Measurements from ENCODE around the gene GRHPR. TPM values are rescaled to one million over a fixed set of nuclear protein-coding genes. Genes with fewer than 3 reads are reported as not detected.

Gene GRHPR
- polyA plus RNA-seq, 1 experiment: 96.1 TPM

DNA sequence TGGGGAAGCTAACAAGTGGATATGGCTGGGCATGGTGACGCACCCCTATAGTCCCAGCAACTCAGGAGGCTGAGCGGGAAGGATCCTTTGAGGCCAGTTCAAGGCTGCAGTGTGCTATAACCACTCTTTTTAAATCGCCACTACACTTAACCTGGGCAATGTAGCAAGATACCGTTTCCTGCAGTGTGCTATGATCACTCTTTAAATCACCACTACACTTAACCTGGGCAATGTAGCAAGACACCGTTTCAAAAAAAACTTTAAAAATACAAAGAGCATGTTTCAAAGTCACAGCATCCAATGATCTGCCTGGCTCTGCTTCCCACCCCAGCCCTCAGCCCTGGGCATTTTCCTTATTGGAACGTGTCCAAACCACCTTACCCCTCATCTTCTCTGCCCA is 14.5 kb downstream of the GRHPR start:
- POLR2A ChIA-PET: no interaction called here
- no peaks in the 10 kb centered on the region for H3K27me3 ChIP-seq (ENCODE audit: control insufficient read depth, insufficient read depth, low read length)
- CTCF ChIA-PET: no interaction called here
- DNase-seq (ENCODE audit: low read depth, low spot score): no peak
- H3K9me3 ChIP-seq (ENCODE audit: control insufficient read depth, insufficient read depth, low read length): no peaks in the 10 kb centered on the region; the same call in 1 of the 2 replicates
- H3K27ac ChIP-seq (ENCODE audit: low read depth, low read length): no peak overlapping the region
- no peak overlapping the region for H3K4me3 ChIP-seq (ENCODE audit: low read depth, low read length)
- TF ChIP-seq, protein P1, sequence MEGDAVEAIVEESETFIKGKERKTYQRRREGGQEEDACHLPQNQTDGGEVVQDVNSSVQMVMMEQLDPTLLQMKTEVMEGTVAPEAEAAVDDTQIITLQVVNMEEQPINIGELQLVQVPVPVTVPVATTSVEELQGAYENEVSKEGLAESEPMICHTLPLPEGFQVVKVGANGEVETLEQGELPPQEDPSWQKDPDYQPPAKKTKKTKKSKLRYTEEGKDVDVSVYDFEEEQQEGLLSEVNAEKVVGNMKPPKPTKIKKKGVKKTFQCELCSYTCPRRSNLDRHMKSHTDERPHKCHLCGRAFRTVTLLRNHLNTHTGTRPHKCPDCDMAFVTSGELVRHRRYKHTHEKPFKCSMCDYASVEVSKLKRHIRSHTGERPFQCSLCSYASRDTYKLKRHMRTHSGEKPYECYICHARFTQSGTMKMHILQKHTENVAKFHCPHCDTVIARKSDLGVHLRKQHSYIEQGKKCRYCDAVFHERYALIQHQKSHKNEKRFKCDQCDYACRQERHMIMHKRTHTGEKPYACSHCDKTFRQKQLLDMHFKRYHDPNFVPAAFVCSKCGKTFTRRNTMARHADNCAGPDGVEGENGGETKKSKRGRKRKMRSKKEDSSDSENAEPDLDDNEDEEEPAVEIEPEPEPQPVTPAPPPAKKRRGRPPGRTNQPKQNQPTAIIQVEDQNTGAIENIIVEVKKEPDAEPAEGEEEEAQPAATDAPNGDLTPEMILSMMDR (IDR thresholded peaks at IDR 0.05; ENCODE audit: low read depth, low read length): no peak

GRCh38 chr9:37437621-37438020 is 15.1 kb downstream of the GRHPR start:
- TF ChIP-seq, protein P1 (IDR thresholded peaks at IDR 0.05; ENCODE audit: low read depth, low read length): no peak
- CTCF ChIA-PET: no interaction called here
- no peak overlapping the region for H3K4me3 ChIP-seq (ENCODE audit: low read depth, low read length)
- POLR2A ChIA-PET: interaction anchor here (0.7 kb wide), 1 partner anchor 24 kb away, joined by 3 read pairs; no protein-coding TSS in a partner anchor
- DNase-seq (ENCODE audit: low read depth, low spot score): no peak
- no peaks in the 10 kb centered on the region; the same call in 1 of the 2 replicates for H3K9me3 ChIP-seq (ENCODE audit: control insufficient read depth, insufficient read depth, low read length)
- H3K27ac ChIP-seq (ENCODE audit: low read depth, low read length): no peak overlapping the region
- no peaks in the 10 kb centered on the region for H3K27me3 ChIP-seq (ENCODE audit: control insufficient read depth, insufficient read depth, low read length)

GRCh38 chr9:37438359-37438758 is 15.9 kb downstream of the GRHPR start:
- no peaks in the 10 kb centered on the region; the same call in 1 of the 2 replicates for H3K9me3 ChIP-seq (ENCODE audit: control insufficient read depth, insufficient read depth, low read length)
- ChIA-PET POLR2A (no interaction called here), CTCF (no interaction called here)
- DNase-seq (ENCODE audit: low read depth, low spot score): no peak
- TF ChIP-seq, protein P1 (IDR thresholded peaks at IDR 0.05; ENCODE audit: low read depth, low read length): no peak
- no peak overlapping the region for H3K4me3 ChIP-seq (ENCODE audit: low read depth, low read length)
- no peaks in the 10 kb centered on the region for H3K27me3 ChIP-seq (ENCODE audit: control insufficient read depth, insufficient read depth, low read length)
- no peak overlapping the region for H3K27ac ChIP-seq (ENCODE audit: low read depth, low read length)

DNA sequence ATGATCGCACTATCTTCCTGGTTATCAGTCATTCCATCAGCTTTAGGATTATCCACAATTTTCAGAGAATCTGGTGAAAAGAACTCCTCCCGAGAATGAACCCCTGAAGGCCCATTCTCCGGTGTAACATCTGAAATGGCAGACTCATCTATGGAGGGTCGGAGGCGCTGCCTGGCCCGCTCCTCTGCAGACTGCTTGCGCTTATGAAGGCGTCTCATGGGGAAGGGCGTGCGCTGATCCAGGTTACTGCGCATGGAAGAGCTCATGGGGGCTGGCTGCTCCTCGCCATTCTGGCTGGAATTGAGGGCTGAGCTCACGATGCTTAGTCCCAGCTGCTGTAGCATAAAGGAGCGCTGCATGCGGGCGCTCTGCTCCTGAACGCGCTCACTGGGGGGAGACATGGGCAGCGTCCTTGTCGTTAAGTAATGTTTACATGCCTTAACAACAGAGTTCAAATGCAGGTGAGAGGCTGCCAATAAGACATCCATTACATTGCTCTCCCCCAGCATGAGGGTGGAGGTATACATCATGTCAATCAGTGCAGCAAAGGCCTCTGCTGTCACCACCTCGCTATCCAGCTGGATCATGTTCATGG is 19.4 kb downstream of the GRHPR start:
- H3K4me3 ChIP-seq (ENCODE audit: low read depth, low read length): no peak overlapping the region
- POLR2A ChIA-PET: no interaction called here
- H3K9me3 ChIP-seq (ENCODE audit: control insufficient read depth, insufficient read depth, low read length): no peaks in the 10 kb centered on the region; the same call in 1 of the 2 replicates
- TF ChIP-seq, protein P1 (IDR thresholded peaks at IDR 0.05; ENCODE audit: low read depth, low read length): no peak
- no peak for DNase-seq (ENCODE audit: low read depth, low spot score)
- CTCF ChIA-PET: interaction anchor here (0.5 to 0.8 kb wide), 2 partner anchors 20 to 26 kb away, joined by 3 to 5 read pairs; no protein-coding TSS in a partner anchor
- H3K27me3 ChIP-seq (ENCODE audit: control insufficient read depth, insufficient read depth, low read length): no peaks in the 10 kb centered on the region
- H3K27ac ChIP-seq (ENCODE audit: low read depth, low read length): no peak overlapping the region

DNA sequence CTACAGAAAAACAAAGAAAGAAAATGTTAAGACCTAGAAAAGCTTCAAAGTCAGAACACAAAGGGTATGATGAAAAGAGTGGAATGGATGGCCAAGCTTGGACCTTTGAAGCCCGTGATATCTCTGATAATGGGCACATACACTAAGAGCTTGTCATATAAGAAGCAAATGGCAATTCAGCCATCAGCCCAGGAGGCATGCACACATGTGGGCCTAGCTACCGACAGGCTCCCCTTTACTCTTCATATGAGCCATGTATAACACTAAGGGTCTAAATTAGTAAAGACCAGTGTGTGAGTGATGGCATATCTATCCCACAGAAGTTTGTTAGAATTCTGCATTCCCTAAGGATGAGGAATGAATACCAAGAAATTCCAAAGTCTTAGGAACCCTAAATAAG is 20.1 kb downstream of the GRHPR start:
- no peak overlapping the region for H3K4me3 ChIP-seq (ENCODE audit: low read depth, low read length)
- ChIA-PET CTCF (interaction anchor here (0.5 to 0.8 kb wide), 2 partner anchors 19 to 27 kb away, joined by 3 to 5 read pairs; no protein-coding TSS in a partner anchor), POLR2A (no interaction called here)
- TF ChIP-seq, protein P1 (IDR thresholded peaks at IDR 0.05; ENCODE audit: low read depth, low read length): no peak
- no peaks in the 10 kb centered on the region for H3K27me3 ChIP-seq (ENCODE audit: control insufficient read depth, insufficient read depth, low read length)
- no peaks in the 10 kb centered on the region; the same call in 1 of the 2 replicates for H3K9me3 ChIP-seq (ENCODE audit: control insufficient read depth, insufficient read depth, low read length)
- DNase-seq (ENCODE audit: low read depth, low spot score): no peak
- H3K27ac ChIP-seq (ENCODE audit: low read depth, low read length): peak overlapping the region; percentile 2
